Endothelial cell (in vitro differentiated cells): ENCODE measurements around the gene FOXI3. TPM values are rescaled to one million over a fixed set of nuclear protein-coding genes. Genes with fewer than 3 reads are reported as not detected.
A peak's percentile ranks its signal among the peaks of the same experiment; 100 is the strongest.
"Not testable (repeated sequence)": the region's sequence is repeated elsewhere in the genome, so short reads cannot be mapped to it uniquely, and the experiment has no call there.

Source experiments
- DNase-seq: peaks from one replicate; pipeline ENCODE4 v3.0.0; 2021; ENCODE audit warnings: low spot score
- H3K27ac Mint-ChIP-seq: one replicate; pipeline ENCODE4 v1.8.0; 2021; ENCODE audit warnings: mixed read lengths, inconsistent platforms; ENCODE audit not compliant: unreplicated experiment
- H3K27me3 Mint-ChIP-seq: one replicate; pipeline ENCODE4 v1.8.0; 2021; ENCODE audit warnings: mild to moderate bottlenecking, moderate library complexity, mixed read lengths, inconsistent platforms; ENCODE audit not compliant: unreplicated experiment
- H3K36me3 Mint-ChIP-seq: one replicate; pipeline ENCODE4 v1.8.0; 2021; ENCODE audit warnings: mild to moderate bottlenecking, low read depth, mixed read lengths, inconsistent platforms; ENCODE audit not compliant: unreplicated experiment
- H3K4me1 Mint-ChIP-seq: one replicate; pipeline ENCODE4 v1.8.0; 2021; ENCODE audit warnings: mild to moderate bottlenecking, mixed read lengths, inconsistent platforms; ENCODE audit not compliant: unreplicated experiment
- H3K4me3 Mint-ChIP-seq: one replicate; pipeline ENCODE4 v1.8.0; 2021; ENCODE audit warnings: mild to moderate bottlenecking, mixed read lengths, inconsistent platforms; ENCODE audit not compliant: unreplicated experiment
- H3K9me3 Mint-ChIP-seq: one replicate; pipeline ENCODE4 v1.8.0; 2021; ENCODE audit warnings: mixed read lengths, inconsistent platforms; ENCODE audit not compliant: unreplicated experiment
- CTCF ChIP-seq: fragments of 200-600 bp; sonication (generic); IDR thresholded peaks from one replicate; pipeline ENCODE4 v1.5.0; 2021; ENCODE audit warnings: antibody characterized with exemption; ENCODE audit not compliant: unreplicated experiment
- total RNA-seq: library from RNA; stranded (reverse); fragmentation: NEBNext Ultra II Directional; extraction: Animal tissue kit (Norgen Biotek cat#: 25700); gene quantifications from one replicate; pipeline ENCODE4 v1.2.1, GENCODE V29; 2021; ENCODE audit not compliant: unreplicated experiment

The FOXI3 gene
- total RNA-seq, 1 donor from 2014 or later, result 0.69 TPM

GRCh38 chr2:88423733-88424132 lies 28.8 kb downstream of the FOXI3 start:
- Mint-ChIP-seq H3K4me3 (no peak overlapping the region), H3K9me3 (no peaks in the 10 kb centered on the region), H3K27ac (no peak overlapping the region), H3K36me3 (no peaks in the 10 kb centered on the region), H3K4me1 (no peaks in the 10 kb centered on the region), H3K27me3 (peaks cover 1% of the 10 kb centered on the region)
- DNase-seq, result no peak
- TF ChIP-seq CTCF, result no peak

DNA sequence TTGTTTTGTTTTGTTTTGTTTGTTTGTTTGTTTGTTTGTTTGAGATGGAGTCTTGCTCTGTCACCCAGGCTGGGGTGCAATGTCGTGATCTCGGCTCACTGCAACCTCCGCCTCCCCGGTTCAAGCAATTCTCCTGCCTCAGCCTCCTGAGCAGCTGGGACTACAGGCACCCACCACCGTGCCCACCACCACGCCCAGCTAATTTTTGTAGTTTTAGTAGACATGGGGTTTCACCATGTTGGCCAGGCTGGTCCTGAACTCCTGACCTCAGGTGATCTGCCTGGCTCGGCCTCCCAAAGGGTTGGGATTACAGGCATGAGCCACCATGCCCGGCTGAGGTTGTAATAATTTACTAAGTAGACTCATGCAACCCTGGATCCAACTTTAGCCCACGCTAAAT lies 33.4 kb downstream of the FOXI3 start:
- H3K4me3 Mint-ChIP-seq, H3K27me3 Mint-ChIP-seq, DNase-seq, H3K9me3 Mint-ChIP-seq, H3K36me3 Mint-ChIP-seq, H3K4me1 Mint-ChIP-seq, H3K27ac Mint-ChIP-seq: not testable (repeated sequence)

DNA sequence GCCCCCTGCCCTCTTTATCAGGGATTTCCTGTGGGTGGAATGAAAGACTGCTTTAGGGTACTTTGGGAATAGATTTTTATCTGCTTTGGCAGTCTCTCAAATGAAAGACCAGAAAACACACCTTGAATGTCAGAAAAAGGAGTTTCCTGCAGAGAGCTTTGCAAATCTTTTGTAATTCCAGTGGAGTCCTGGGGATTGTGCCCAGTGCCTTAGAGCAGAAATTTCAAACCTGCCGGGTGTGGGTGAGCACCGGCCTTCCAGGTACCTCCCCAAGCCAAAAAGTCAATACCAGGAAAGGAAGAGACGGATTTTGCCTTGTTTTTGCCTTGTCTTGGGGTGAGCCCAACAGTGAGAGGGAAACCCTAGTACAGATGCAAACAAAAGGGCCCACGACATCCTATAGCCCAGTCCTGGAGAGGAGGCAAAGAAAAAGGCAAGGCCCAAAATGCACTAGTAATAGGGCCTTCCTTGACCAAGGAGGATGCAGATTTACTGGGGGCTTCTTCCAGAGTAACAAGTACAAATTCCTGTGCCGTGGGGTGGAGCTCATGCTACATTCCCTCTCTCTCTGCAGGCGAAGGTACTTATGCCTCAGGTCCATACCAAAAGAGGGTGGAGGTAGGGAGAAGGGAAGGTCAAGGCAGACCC lies 36.4 kb downstream of the FOXI3 start:
- no peak for TF ChIP-seq CTCF
- Mint-ChIP-seq H3K9me3 (no peaks in the 10 kb centered on the region), H3K27ac (no peak overlapping the region), H3K36me3 (no peaks in the 10 kb centered on the region), H3K27me3 (peaks cover 2% of the 10 kb centered on the region), H3K4me1 (peaks cover 4% of the 10 kb centered on the region), H3K4me3 (no peak overlapping the region)
- DNase-seq, result no peak

DNA sequence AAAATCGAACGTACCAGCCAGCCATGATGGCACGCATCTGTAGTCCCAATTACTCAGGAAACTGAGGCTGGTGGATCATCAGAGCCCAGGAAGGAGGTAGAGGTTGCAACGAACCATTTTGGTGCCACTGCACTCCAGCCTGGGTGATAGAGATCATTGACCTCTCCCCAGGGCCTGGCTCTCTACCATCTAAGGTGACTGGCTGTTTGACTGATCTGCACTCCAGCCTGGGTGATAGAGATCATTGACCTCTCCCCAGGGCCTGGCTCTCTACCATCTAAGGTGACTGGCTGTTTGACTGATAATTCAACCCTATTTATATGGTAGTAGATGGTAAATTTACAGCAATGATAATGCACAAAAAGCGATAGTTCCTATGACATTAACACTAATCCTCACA lies 43.6 kb downstream of the FOXI3 start:
- DNase-seq, H3K4me1 Mint-ChIP-seq, H3K4me3 Mint-ChIP-seq, H3K36me3 Mint-ChIP-seq, H3K27me3 Mint-ChIP-seq, H3K9me3 Mint-ChIP-seq: not testable (repeated sequence)
- peak overlapping the region; percentile 5 for H3K27ac Mint-ChIP-seq

- Mint-ChIP-seq H3K27me3 (no peaks in the 10 kb centered on the region), H3K4me3 (no peak overlapping the region), H3K9me3 (no peaks in the 10 kb centered on the region), H3K4me1 (no peaks in the 10 kb centered on the region), H3K27ac (no peak overlapping the region), H3K36me3 (no peaks in the 10 kb centered on the region)
- no peak for TF ChIP-seq CTCF
- no peak for DNase-seq
Measured at GRCh38 chr2:88400037-88400767, 52.3 kb downstream of the FOXI3 start.

- no peaks in the 10 kb centered on the region for H3K9me3 Mint-ChIP-seq
- no peak overlapping the region for H3K27ac Mint-ChIP-seq
- no peak for DNase-seq
- H3K4me3 Mint-ChIP-seq, result no peak overlapping the region
- TF ChIP-seq CTCF, result no peak
- no peaks in the 10 kb centered on the region for H3K27me3 Mint-ChIP-seq
- no peaks in the 10 kb centered on the region for H3K36me3 Mint-ChIP-seq
- no peaks in the 10 kb centered on the region for H3K4me1 Mint-ChIP-seq
Measured at GRCh38 chr2:88398180-88398579, 54.3 kb downstream of the FOXI3 start.
